Adipocyte (in vitro differentiated cells): ENCODE measurements around the gene TP63.

Experiments
- DNase-seq: peaks from one replicate; pipeline ENCODE4 v3.0.0-alpha.2; 2015; ENCODE audit warnings: low read depth
- H3K27me3 ChIP-seq: replicated peaks from 2 replicates; pipeline ENCODE4 v1.7.0; 2013; ENCODE audit warnings: mild to moderate bottlenecking, low read length, moderate library complexity; ENCODE audit not compliant: control insufficient read depth, insufficient read depth
- H3K36me3 ChIP-seq: 2 replicates; pipeline ENCODE4 v1.7.0; 2013; ENCODE audit warnings: low read length, mild to moderate bottlenecking, moderate library complexity; ENCODE audit not compliant: control insufficient read depth, insufficient read depth, severe bottlenecking
- H3K4me1 ChIP-seq: 2 replicates; pipeline ENCODE4 v1.7.0; 2013; ENCODE audit warnings: mild to moderate bottlenecking, low read length, moderate library complexity; ENCODE audit not compliant: control insufficient read depth, insufficient read depth
- H3K4me3 ChIP-seq: 2 replicates; pipeline ENCODE4 v1.7.0; 2013; ENCODE audit warnings: mild to moderate bottlenecking, low read length, moderate library complexity
- H3K9ac ChIP-seq: 2 replicates; pipeline ENCODE4 v1.7.0; 2013; ENCODE audit warnings: mild to moderate bottlenecking, low read length, moderate library complexity
- H3K9me3 ChIP-seq: 2 replicates; pipeline ENCODE4 v1.7.0; 2013; ENCODE audit warnings: mild to moderate bottlenecking, low read length, moderate library complexity; ENCODE audit not compliant: control insufficient read depth

The TP63 gene

DNA sequence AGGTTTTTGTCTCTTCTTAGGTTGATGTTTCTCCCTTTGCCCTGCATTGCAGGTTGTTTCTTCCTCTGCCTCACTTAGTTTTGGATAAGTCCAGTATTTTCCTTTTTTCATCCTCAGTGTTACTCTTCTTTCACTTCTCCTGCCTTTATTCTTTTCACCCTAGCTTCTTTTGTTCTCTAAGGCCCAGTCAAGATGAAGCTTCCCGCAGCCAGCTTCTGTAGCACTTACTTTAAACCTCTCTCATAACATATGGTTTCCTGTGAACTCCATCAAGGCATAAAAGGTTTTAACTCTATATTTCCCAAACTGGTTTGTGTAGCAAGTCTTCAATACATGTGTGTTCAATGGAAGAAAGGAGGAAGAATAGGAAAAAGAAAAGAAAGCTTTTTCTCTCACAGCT lies 54.1 kb downstream of the TP63 start:
- Histone ChIP-seq H3K4me3 (no peak overlapping the region), H3K9me3 (no peaks in the 10 kb centered on the region), H3K27me3 (no peaks in the 10 kb centered on the region), H3K9ac (no peak overlapping the region), H3K36me3 (no peaks in the 10 kb centered on the region), H3K4me1 (peaks cover 8% of the 10 kb centered on the region)
- DNase-seq, result no peak

DNA sequence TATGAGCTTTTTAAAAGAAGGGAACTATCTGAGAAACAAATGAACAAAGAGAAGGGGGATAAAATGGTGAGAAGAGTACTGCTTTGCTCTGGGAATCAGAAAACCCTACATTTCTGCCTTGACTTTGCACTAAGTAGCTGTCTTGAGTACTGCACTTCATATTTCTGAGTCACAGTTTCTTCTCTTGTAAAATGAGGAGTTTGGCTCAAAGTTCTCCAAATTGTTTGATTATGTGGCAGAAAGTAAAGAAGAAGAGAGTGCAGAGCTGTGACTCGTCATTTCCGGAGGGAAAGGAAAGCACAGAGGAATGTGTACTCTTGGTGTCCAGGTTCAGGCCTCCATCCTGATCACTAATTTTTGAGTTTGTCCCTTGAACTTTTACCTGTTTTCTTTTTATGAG lies 54.7 kb downstream of the TP63 start:
- no peak overlapping the region for H3K9ac ChIP-seq
- no peaks in the 10 kb centered on the region for H3K27me3 ChIP-seq
- H3K4me3 ChIP-seq, result no peak overlapping the region
- DNase-seq, result peak; percentile 66
- no peaks in the 10 kb centered on the region for H3K9me3 ChIP-seq
- no peaks in the 10 kb centered on the region for H3K36me3 ChIP-seq
- peaks cover 8% of the 10 kb centered on the region for H3K4me1 ChIP-seq

DNA sequence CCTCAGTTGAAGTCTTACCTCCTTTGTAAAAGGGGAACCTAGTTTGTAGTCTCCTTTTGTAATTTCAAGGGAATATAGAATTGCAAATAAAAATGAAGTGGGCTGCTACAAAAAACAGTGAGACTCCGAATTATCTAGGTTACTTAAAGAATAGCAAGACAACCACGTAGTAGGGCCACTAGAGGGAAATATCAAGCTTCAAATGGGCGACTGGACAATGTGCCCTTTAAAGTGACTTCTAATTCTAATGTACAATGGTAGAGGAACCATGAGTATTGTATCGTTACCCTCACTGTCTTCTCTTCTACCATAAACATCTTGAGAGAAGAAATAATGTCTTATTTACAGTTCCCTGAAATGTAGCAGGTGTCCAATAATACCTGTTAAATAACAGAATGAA lies 56.3 kb downstream of the TP63 start:
- Histone ChIP-seq H3K36me3 (no peaks in the 10 kb centered on the region), H3K9ac (no peak overlapping the region), H3K4me3 (no peak overlapping the region), H3K9me3 (no peaks in the 10 kb centered on the region), H3K27me3 (no peaks in the 10 kb centered on the region), H3K4me1 (peaks cover 8% of the 10 kb centered on the region)
- DNase-seq, result no peak

DNA sequence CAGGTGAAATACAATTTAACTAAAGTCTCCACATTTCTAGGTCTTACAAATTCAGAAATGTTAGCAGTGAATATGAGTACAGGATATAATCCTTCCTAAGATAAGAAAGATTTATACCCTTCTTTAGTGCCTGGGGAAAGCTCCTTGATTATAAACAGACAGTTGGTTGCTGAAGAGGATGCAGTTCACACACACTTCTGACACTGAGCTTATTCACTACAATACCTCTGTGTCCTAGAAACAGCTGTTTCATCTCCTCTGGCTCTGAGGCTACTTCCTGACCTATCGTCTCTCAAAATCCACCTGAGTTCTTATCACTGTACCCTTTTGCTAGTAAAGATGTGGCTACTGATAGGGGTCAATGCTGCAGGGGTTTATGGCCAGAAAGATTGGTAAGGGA lies 57.1 kb downstream of the TP63 start:
- Histone ChIP-seq H3K9ac (no peak overlapping the region), H3K36me3 (no peaks in the 10 kb centered on the region), H3K27me3 (no peaks in the 10 kb centered on the region), H3K4me1 (peaks cover 8% of the 10 kb centered on the region), H3K4me3 (no peak overlapping the region), H3K9me3 (no peaks in the 10 kb centered on the region)
- no peak for DNase-seq

DNA sequence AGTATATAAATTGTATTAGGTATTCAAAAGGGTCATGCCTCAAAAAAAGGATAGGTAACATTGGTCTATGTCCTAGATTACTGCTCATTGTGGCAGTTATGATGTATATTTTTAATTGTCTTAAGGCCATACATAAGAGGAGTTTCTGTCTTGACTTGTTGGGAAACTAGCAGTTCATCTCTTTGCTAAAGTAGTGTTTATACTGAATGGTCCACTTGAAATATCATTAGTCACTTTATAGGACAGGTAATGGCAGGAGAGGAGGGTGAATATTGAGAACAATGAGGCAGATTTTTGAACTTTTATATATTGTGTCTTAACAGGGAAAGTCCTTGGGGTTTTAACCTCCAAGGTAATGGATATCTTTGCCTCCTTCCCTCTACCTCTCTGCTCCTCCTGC lies 58.4 kb downstream of the TP63 start:
- no peak overlapping the region for H3K9ac ChIP-seq
- no peaks in the 10 kb centered on the region for H3K36me3 ChIP-seq
- peaks cover 8% of the 10 kb centered on the region for H3K4me1 ChIP-seq
- H3K4me3 ChIP-seq, result no peak overlapping the region
- H3K27me3 ChIP-seq, result no peaks in the 10 kb centered on the region
- DNase-seq, result no peak
- H3K9me3 ChIP-seq, result no peaks in the 10 kb centered on the region

GRCh38 chr3:189690237-189690636 lies 59.0 kb downstream of the TP63 start:
- Histone ChIP-seq H3K36me3 (no peaks in the 10 kb centered on the region), H3K4me1 (peaks cover 8% of the 10 kb centered on the region), H3K27me3 (no peaks in the 10 kb centered on the region), H3K4me3 (no peak overlapping the region), H3K9me3 (no peaks in the 10 kb centered on the region), H3K9ac (no peak overlapping the region)
- no peak for DNase-seq

GRCh38 chr3:189690672-189691071 lies 59.5 kb downstream of the TP63 start:
- no peak for DNase-seq

DNA sequence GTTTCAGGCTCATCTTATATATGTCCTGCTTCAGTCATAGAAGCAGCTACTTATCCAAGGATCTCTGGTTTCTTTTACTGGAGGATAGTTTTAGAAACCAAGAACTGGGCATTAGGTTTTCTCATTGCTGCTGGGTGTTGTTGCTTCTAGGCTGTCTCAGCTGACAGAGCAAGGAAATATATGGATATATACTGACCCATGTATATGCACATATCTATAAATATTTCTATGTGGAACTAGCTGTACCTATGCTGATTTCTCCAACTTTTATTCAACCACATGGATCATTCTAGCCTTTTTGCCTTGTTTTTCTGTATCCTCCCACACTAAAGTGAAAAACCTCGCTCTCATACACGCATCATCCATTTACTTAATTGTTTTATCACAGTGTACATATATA lies 64.2 kb downstream of the TP63 start:
- no peaks in the 10 kb centered on the region for H3K27me3 ChIP-seq
- H3K9me3 ChIP-seq, result no peaks in the 10 kb centered on the region
- no peak for DNase-seq
- H3K4me1 ChIP-seq, result no peaks in the 10 kb centered on the region
- H3K9ac ChIP-seq, result no peak overlapping the region
- H3K36me3 ChIP-seq, result no peaks in the 10 kb centered on the region
- H3K4me3 ChIP-seq, result no peak overlapping the region

More at GRCh38 chr3:189690672-189691071, 59.5 kb downstream of the TP63 start:
- Histone ChIP-seq H3K36me3 (no peaks in the 10 kb centered on the region), H3K4me1 (peaks cover 6% of the 10 kb centered on the region), H3K9ac (no peak overlapping the region), H3K4me3 (no peak overlapping the region), H3K9me3 (no peaks in the 10 kb centered on the region), H3K27me3 (no peaks in the 10 kb centered on the region)

DNA sequence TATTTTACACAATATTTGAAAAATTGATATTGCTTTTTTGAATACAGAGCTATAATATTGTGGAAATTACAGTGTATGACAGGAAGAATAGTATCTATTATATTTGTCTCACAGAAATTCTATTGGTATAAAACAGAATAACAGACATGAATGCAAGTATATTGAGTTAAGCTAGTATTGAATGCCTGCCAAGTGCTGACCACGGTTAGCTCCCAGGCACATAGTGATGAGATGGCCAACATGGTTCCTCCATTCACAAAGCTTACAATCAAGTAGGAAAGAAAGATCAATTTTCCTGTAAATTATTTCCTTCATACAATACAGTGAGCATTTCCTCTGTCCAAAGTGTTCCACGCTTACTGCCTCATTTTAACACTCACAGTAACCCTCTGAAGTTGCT lies 67.6 kb downstream of the TP63 start:
- DNase-seq, result peak; percentile 38
- H3K27me3 ChIP-seq, result no peaks in the 10 kb centered on the region
- H3K4me3 ChIP-seq, result no peak overlapping the region
- H3K36me3 ChIP-seq, result no peaks in the 10 kb centered on the region
- peaks cover 4% of the 10 kb centered on the region for H3K4me1 ChIP-seq
- H3K9ac ChIP-seq, result no peak overlapping the region
- no peaks in the 10 kb centered on the region for H3K9me3 ChIP-seq

GRCh38 chr3:189699885-189700284 lies 68.7 kb downstream of the TP63 start:
- no peaks in the 10 kb centered on the region for H3K27me3 ChIP-seq
- no peak overlapping the region for H3K4me3 ChIP-seq
- H3K36me3 ChIP-seq, result no peaks in the 10 kb centered on the region
- H3K4me1 ChIP-seq, result peaks cover 4% of the 10 kb centered on the region
- H3K9ac ChIP-seq, result no peak overlapping the region
- no peak for DNase-seq
- H3K9me3 ChIP-seq, result no peaks in the 10 kb centered on the region

- peaks cover 4% of the 10 kb centered on the region for H3K4me1 ChIP-seq
- DNase-seq, result peak; percentile 29
- no peaks in the 10 kb centered on the region for H3K36me3 ChIP-seq
- H3K27me3 ChIP-seq, result no peaks in the 10 kb centered on the region
- H3K9me3 ChIP-seq, result no peaks in the 10 kb centered on the region
- H3K9ac ChIP-seq, result no peak overlapping the region
- H3K4me3 ChIP-seq, result no peak overlapping the region
Observed at GRCh38 chr3:189702066-189702646, 71.0 kb downstream of the TP63 start.

GRCh38 chr3:189703865-189704264 lies 72.7 kb downstream of the TP63 start:
- H3K9ac ChIP-seq, result no peak overlapping the region
- DNase-seq, result no peak
- peaks cover 4% of the 10 kb centered on the region for H3K4me1 ChIP-seq
- H3K4me3 ChIP-seq, result no peak overlapping the region
- no peaks in the 10 kb centered on the region for H3K9me3 ChIP-seq
- H3K27me3 ChIP-seq, result no peaks in the 10 kb centered on the region
- no peaks in the 10 kb centered on the region for H3K36me3 ChIP-seq
